Natural killer cell (primary cell): ENCODE measurements around the gene SLC9B1. TPM values are rescaled to one million over a fixed set of nuclear protein-coding genes. Genes with fewer than 3 reads are reported as not detected.
"Not testable (repeated sequence)": the region's sequence is repeated elsewhere in the genome, so short reads cannot be mapped to it uniquely, and the experiment has no call there.

Source experiments
- ATAC-seq, 3 donors: fragments of 150-1000 bp in 2 of 3; fragments of 200-7000 bp in 1 of 3; cut with Tn5 transposase; 1 replicate in 1 of 3; 2 replicates in 2 of 3; pipeline ENCODE4 v1.10.0; 2021; ENCODE audit warnings: mild to moderate bottlenecking in 2 of 3, moderate library complexity in 2 of 3
- DNase-seq, 2 donors: peaks; one replicate each; pipeline versions ENCODE4 v3.0.0 to v3.0.0-alpha.2; 2013 to 2021; ENCODE audit warnings: mixed read lengths in 1 of 2
- H3K27ac ChIP-seq: one replicate; pipeline ENCODE4 v1.5.1; 2013; ENCODE audit warnings: mild to moderate bottlenecking, low read length
- H3K27me3 ChIP-seq: one replicate; pipeline ENCODE4 v1.6.1; 2013; ENCODE audit warnings: low read length; ENCODE audit not compliant: control insufficient read depth, insufficient read depth
- H3K36me3 ChIP-seq: one replicate; pipeline ENCODE4 v1.6.1; 2013; ENCODE audit warnings: low read length; ENCODE audit not compliant: control insufficient read depth, insufficient read depth
- H3K4me1 ChIP-seq: one replicate; pipeline ENCODE4 v1.6.1; 2013; ENCODE audit warnings: low read length; ENCODE audit not compliant: control insufficient read depth, insufficient read depth
- H3K4me3 ChIP-seq: one replicate; pipeline ENCODE4 v1.5.1; 2013; ENCODE audit warnings: low read length
- H3K9me3 ChIP-seq: one replicate; pipeline ENCODE4 v1.6.1; 2013; ENCODE audit warnings: low read length; ENCODE audit not compliant: control insufficient read depth, insufficient read depth
- H3K27ac Mint-ChIP-seq, 2 donors: one replicate each; pipeline ENCODE4 v1.8.0; 2022; ENCODE audit warnings: mild to moderate bottlenecking in 2 of 2, mixed read lengths in 2 of 2, moderate library complexity in 1 of 2
- H3K27me3 Mint-ChIP-seq, 2 donors: one replicate each; pipeline ENCODE4 v1.8.0; 2022; ENCODE audit warnings: low read depth in 2 of 2, mixed read lengths in 2 of 2
- H3K36me3 Mint-ChIP-seq: one replicate; pipeline ENCODE4 v1.8.0; 2022; ENCODE audit warnings: mixed read lengths
- H3K4me1 Mint-ChIP-seq, 2 donors: one replicate each; pipeline ENCODE4 v1.8.0; 2022; ENCODE audit warnings: mixed read lengths in 2 of 2
- H3K4me3 Mint-ChIP-seq: one replicate; pipeline ENCODE4 v1.8.0; 2022; ENCODE audit warnings: mild to moderate bottlenecking, moderate library complexity, mixed read lengths
- H3K9me3 Mint-ChIP-seq, 2 donors: one replicate each; pipeline ENCODE4 v1.8.0; 2022; ENCODE audit warnings: mixed read lengths in 2 of 2
- CTCF ChIP-seq: fragments of 200-600 bp; IDR thresholded peaks from one replicate; pipeline ENCODE4 v1.8.0; 2022; ENCODE audit warnings: antibody characterized with exemption
- WGBS: methylation state at CpG from one replicate; pipeline ENCODE4 v1.1.7; 2013; ENCODE audit warnings: missing lambda C conversion rate; ENCODE audit not compliant: insufficient coverage; 5-methylcytosine and 5-hydroxymethylcytosine counted together
- intact Hi-C: fragments of 100-400 bp; cut with micrococcal nuclease; formaldehyde crosslinking; loops from one replicate; pipeline ENCODE4 v1.14.2; 2022
- total RNA-seq, 4 donors: library from RNA; stranded (reverse); fragments of 120-200 nt in 1 of 4; gene quantifications; one replicate each; pipeline versions ENCODE4 v1.2.3 to v1.2.4, GENCODE V29; 2013 to 2022

Gene SLC9B1
- total RNA-seq, 3 donors from 2014 or later (not counting 1 experiment from before 2014, with no cell fraction given) = 2.1 to 4.0 (median 2.5) TPM

GRCh38 chr4:102918859-102919258 lies 100.6 kb downstream of the SLC9B1 start:
- H3K9me3 Mint-ChIP-seq = peaks cover 13 to 24% of the 10 kb centered on the region in 2 donors
- DNase-seq = no peak
- H3K4me3 Mint-ChIP-seq = no peak overlapping the region
- no peaks in the 10 kb centered on the region for H3K9me3 ChIP-seq
- no peak overlapping the region for H3K27ac ChIP-seq
- H3K36me3 Mint-ChIP-seq = peaks cover 22% of the 10 kb centered on the region
- ATAC-seq = no peak
- H3K4me1 ChIP-seq = no peaks in the 10 kb centered on the region
- H3K27me3 ChIP-seq = no peaks in the 10 kb centered on the region
- no peak overlapping the region for H3K4me3 ChIP-seq
- no peak overlapping the region for H3K27ac Mint-ChIP-seq
- no peaks in the 10 kb centered on the region for H3K4me1 Mint-ChIP-seq
- no peak for TF ChIP-seq CTCF
- 96% methylated on average over 3 of the region's 3 CpGs for WGBS
- intact Hi-C loops = no loop called here
- no peaks in the 10 kb centered on the region for H3K36me3 ChIP-seq
- H3K27me3 Mint-ChIP-seq = no peaks in the 10 kb centered on the region

- Mint-ChIP-seq H3K27ac (no peak overlapping the region), H3K4me1 (no peaks in the 10 kb centered on the region), H3K4me3 (no peak overlapping the region), H3K9me3 (no peaks in the 10 kb centered on the region), H3K36me3 (no peaks in the 10 kb centered on the region), H3K27me3 (no peaks in the 10 kb centered on the region)
- H3K27ac ChIP-seq = no peak overlapping the region
- no peak overlapping the region for H3K4me3 ChIP-seq
- H3K27me3 ChIP-seq = no peaks in the 10 kb centered on the region
- H3K4me1 ChIP-seq = no peaks in the 10 kb centered on the region
- ATAC-seq = no peak
- no peaks in the 10 kb centered on the region for H3K36me3 ChIP-seq
- DNase-seq = no peak
- WGBS = 75% methylated on average over 1 of the region's 2 CpGs
- no peak for TF ChIP-seq CTCF
- intact Hi-C loops = no loop called here
- H3K9me3 ChIP-seq = no peaks in the 10 kb centered on the region
Measured at GRCh38 chr4:102901804-102902203, 117.7 kb downstream of the SLC9B1 start.

GRCh38 chr4:102897610-102898009 lies 121.9 kb downstream of the SLC9B1 start:
- intact Hi-C loops, H3K4me3 Mint-ChIP-seq, H3K27me3 ChIP-seq, H3K27me3 Mint-ChIP-seq, ATAC-seq, H3K4me1 Mint-ChIP-seq, H3K4me1 ChIP-seq, H3K36me3 ChIP-seq, H3K27ac Mint-ChIP-seq, H3K9me3 Mint-ChIP-seq, H3K4me3 ChIP-seq, H3K9me3 ChIP-seq, H3K36me3 Mint-ChIP-seq, DNase-seq, H3K27ac ChIP-seq: not testable (repeated sequence)
- WGBS = 96% methylated on average over 2 of the region's 3 CpGs

GRCh38 chr4:102896547-102896946 lies 123.0 kb downstream of the SLC9B1 start:
- H3K9me3 ChIP-seq, H3K27ac ChIP-seq, H3K36me3 ChIP-seq, H3K4me3 Mint-ChIP-seq, DNase-seq, H3K36me3 Mint-ChIP-seq, H3K4me1 Mint-ChIP-seq, H3K27me3 Mint-ChIP-seq, intact Hi-C loops, H3K27ac Mint-ChIP-seq, H3K9me3 Mint-ChIP-seq, H3K27me3 ChIP-seq, ATAC-seq, H3K4me3 ChIP-seq, H3K4me1 ChIP-seq: not testable (repeated sequence)
- 90% methylated on average over 4 of the region's 5 CpGs for WGBS

GRCh38 chr4:102889866-102890265 lies 129.6 kb downstream of the SLC9B1 start:
- H3K9me3 Mint-ChIP-seq, H3K36me3 ChIP-seq, H3K27me3 Mint-ChIP-seq, intact Hi-C loops, H3K27me3 ChIP-seq, H3K4me3 Mint-ChIP-seq, H3K27ac Mint-ChIP-seq, H3K4me3 ChIP-seq, H3K27ac ChIP-seq, ATAC-seq, DNase-seq, H3K9me3 ChIP-seq, H3K36me3 Mint-ChIP-seq, H3K4me1 ChIP-seq, H3K4me1 Mint-ChIP-seq: not testable (repeated sequence)
- WGBS = 100% methylated on average over 1 of the region's 3 CpGs

GRCh38 chr4:102888570-102888969 lies 130.9 kb downstream of the SLC9B1 start:
- H3K4me3 Mint-ChIP-seq, H3K27me3 ChIP-seq, ATAC-seq, H3K27ac Mint-ChIP-seq, H3K27ac ChIP-seq, intact Hi-C loops, H3K36me3 ChIP-seq, H3K4me1 ChIP-seq, H3K36me3 Mint-ChIP-seq, H3K9me3 Mint-ChIP-seq, DNase-seq, H3K4me3 ChIP-seq, H3K9me3 ChIP-seq, H3K4me1 Mint-ChIP-seq, H3K27me3 Mint-ChIP-seq: not testable (repeated sequence)
- 100% methylated on average over 1 of the region's 2 CpGs for WGBS
